ENCODE data around the gene SMU1.

DNA sequence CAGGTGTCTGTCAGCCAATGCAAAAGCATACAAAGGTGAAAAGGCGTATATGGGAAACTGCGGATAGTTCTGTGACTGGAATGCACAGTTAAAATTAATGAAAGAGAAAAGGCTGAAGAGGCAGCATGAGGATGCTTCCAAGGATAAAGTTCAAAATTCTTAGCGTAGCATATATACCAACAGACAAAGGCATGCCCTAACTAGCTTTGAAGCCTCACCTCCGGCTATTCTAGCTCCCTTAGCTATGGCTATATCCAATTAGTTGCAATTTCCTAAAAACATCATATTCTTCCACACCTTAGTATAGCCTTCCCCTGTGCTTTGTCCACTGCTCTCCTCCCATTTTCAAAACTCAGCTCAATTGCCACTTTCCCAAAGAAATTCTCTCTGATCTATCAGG, 52.8 kb downstream of the SMU1 start:
- TF ChIP-seq, protein P1, sequence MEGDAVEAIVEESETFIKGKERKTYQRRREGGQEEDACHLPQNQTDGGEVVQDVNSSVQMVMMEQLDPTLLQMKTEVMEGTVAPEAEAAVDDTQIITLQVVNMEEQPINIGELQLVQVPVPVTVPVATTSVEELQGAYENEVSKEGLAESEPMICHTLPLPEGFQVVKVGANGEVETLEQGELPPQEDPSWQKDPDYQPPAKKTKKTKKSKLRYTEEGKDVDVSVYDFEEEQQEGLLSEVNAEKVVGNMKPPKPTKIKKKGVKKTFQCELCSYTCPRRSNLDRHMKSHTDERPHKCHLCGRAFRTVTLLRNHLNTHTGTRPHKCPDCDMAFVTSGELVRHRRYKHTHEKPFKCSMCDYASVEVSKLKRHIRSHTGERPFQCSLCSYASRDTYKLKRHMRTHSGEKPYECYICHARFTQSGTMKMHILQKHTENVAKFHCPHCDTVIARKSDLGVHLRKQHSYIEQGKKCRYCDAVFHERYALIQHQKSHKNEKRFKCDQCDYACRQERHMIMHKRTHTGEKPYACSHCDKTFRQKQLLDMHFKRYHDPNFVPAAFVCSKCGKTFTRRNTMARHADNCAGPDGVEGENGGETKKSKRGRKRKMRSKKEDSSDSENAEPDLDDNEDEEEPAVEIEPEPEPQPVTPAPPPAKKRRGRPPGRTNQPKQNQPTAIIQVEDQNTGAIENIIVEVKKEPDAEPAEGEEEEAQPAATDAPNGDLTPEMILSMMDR (IDR thresholded peaks at IDR 0.05): no peak
- TF ChIP-seq POLR2A (IDR thresholded peaks at IDR 0.05): no peak
